Adrenal gland (tissue), 5 donors: ENCODE measurements around the gene FBXO41.

ENCODE experiments used
- CTCF ChIP-seq, 6 experiments: fragments of 450-650 bp in 4 of 6; fragments of 200-600 bp in 2 of 6; sonication (generic) in 1 of 6; IDR thresholded peaks; 1 replicate in 5 of 6; 2 replicates in 1 of 6; pipeline versions ENCODE4 v1.5.1 to v1.8.0; 2016 to 2021; ENCODE audit warnings: antibody characterized with exemption in 6 of 6, mild to moderate bottlenecking in 2 of 6, moderate library complexity in 1 of 6
- POLR2A ChIP-seq, 2 donors: fragments of 450-650 bp; IDR thresholded peaks; one replicate each; pipeline ENCODE4 v1.6.1; 2017; ENCODE audit warnings: antibody characterized with exemption in 2 of 2, mild to moderate bottlenecking in 2 of 2, moderate library complexity in 1 of 2
- donor health status: DM: no; HTN: no; CAD: no.

- TF ChIP-seq CTCF (IDR thresholded peaks at IDR 0.05) (no peak), POLR2A (IDR thresholded peaks at IDR 0.05) (no peak)
Measured at GRCh38 chr2:73314441-73314840, 30.2 kb upstream of the FBXO41 start.
